ENCODE measurements around the gene IFI16.
"Not testable (repeated sequence)": the region's sequence is repeated elsewhere in the genome, so short reads cannot be mapped to it uniquely, and the experiment has no call there.

The IFI16 gene

DNA sequence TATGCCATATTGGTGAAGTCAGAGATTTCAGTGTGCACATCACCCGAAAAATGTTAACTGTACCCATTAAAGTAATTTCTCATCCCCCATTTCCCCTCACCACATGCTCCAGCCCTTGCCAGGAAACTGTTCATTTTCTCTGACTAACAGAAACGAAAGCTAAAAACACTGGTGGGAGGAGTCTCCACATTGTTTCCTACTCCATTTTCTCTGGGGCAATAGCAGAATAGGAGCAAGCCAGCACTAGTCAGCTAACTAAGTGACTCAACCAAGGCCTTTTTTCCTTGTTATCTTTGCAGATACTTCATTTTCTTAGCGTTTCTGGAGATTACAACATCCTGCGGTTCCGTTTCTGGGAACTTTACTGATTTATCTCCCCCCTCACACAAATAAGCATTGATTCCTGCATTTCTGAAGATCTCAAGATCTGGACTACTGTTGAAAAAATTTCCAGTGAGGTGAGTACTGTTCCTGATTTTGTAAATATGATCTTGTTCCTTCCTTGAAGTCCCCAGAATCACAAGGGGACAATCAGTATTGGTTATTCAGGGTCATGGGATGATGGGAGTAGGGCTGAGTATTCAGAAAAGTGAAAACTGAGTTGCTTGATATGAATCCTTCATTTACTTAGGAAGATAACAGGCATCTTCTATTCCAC lies at the start of gene IFI16:
IFI16 (plus strand) TSS at position 204 of the 658 bp plus-strand sequence. CDS start 4,774 bp downstream, outside the sequence.
- peak in 1 of 2 donors; percentile 64 for DNase-seq (ENCODE audit: extremely low read depth in 1 of 2, low read depth in 1 of 2)

DNA sequence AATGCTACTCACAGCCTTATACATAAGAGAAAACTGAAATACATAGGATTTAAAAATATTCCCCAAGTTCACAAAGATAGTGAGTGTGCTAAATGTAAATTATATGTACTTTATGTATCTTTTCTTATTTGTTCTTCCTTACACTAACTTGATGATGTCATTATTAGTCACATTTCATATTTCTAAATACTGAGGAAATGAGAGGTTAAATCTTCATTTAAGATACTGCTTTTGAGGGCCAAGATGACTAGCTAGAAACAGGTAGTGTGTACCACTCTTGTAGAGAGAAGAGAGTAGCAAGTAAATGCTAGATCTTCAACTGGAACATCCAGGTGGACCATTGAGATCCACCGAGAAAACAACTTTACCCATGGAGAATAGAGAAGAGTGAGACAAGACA lies 48.5 kb upstream of the IFI16 start:
- no peak for DNase-seq (ENCODE audit: extremely low read depth in 1 of 2, low read depth in 1 of 2)

DNA sequence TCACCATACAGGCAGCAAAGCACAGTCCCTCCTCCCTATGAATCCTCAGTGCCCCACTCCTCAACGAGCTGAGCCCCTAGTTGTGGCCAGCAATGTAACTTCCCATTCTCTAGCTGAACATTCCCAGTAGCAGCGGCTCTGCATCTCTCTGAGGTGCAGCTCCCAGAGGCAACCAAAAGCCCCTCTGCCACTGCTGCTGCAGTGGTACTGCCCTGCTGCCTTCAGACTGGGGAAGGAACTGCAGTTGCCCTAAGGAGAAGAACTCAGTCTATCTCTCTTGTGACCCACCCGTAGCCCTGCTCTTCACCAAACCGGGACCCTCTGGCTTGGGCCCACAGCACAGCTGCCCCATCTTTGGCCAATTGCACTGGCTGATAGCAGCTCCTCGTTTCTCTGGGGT lies 46.7 kb upstream of the IFI16 start:
- no peak for DNase-seq (ENCODE audit: extremely low read depth in 1 of 2, low read depth in 1 of 2)

DNA sequence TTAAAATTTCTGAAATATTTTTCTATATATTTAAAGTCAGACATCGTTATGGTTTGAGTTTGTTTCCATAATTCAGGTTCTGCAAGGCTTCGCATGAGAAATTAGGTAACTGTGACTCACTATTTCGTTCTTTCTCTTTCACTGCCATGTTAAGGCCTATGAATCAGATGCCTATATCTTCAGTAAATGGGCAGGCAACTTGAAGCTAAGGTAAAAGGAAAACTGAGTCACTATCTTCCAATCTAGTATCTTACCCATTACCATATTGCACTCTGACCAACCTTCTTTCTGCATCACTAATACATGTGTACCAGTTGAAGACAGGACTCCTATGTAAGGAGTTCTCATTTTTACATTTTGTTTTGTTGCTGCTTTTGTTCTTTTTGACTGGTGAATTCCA lies 40.5 kb upstream of the IFI16 start:
- no peak for DNase-seq (ENCODE audit: extremely low read depth in 1 of 2, low read depth in 1 of 2)

DNA sequence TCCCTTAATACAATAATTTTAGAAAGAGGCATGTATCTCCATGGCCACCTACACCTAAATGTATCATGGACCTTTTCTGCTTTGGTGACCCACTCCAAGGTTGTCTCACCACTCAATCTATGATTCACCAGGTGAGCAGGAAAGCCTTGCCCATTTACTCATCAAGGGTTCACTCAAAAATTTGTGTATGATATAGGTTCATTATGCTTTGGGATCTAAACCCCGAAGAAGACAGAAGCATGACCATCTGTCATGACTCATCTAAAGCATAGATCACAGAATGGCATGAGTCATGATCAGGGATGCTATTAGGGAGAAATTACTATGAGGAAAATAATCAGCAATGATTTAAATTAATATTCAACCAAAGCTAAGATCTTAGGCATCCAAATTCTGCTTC lies 39.9 kb upstream of the IFI16 start:
- DNase-seq (ENCODE audit: extremely low read depth in 1 of 2, low read depth in 1 of 2), result peak in 1 of 2 donors; percentile 13

DNA sequence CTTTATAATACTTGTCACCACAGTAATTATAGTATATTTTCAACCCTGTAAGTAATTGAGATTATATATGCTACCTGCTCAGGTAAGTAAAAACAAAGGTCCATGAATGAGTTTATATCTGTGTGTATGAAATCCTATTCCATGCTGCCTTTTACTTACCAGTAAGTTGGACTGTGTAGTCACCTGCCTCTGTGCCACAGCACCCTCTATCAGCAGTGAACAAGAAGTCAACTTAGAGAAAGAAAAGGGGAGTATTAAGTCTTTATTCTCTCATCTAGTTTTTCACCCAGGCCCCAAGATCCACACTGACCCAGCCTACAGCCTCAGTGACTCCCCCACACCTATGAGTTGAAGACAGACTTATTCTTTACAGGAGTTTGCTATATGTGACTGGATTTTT lies 36.9 kb upstream of the IFI16 start:
- DNase-seq (ENCODE audit: extremely low read depth in 1 of 2, low read depth in 1 of 2), result no peak

DNA sequence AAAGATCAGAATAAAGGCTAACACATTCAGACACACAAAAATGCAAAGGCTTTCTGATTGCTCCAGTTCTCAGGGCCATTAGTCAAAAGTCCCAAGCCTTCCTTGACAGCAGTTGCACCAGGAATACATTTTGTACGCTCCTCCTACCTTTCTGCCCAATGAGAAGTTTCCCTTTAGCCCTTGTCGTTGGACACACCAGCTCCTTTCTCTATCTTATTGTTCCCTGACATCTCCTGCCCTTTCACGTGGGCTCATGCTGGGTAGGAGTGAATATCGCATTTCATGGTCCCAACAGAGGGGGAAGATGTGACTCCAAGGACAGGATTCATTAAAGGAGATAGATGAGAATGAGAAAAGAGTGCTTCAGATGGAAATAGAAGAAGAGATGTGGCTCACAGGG lies 33.5 kb upstream of the IFI16 start:
- no peak for DNase-seq (ENCODE audit: extremely low read depth in 1 of 2, low read depth in 1 of 2)

DNA sequence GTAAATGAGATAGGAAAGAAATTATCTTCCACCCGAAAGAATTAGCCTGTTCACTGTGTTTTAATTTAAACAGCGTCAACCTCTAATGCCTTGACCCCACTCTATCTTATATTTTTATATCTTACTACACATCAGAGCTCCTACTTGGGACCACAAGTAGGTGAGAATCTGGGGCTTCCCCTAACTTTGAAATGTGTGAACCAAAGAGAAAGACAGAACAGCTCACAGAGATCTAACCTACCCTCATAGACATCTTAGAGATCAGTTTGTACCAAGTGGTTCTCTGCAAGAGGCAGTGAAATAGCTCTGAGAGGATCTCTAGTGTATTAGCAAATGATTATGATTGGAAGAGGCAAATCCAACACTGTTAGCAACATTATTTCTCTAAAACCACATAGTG lies 31.0 kb upstream of the IFI16 start:
- DNase-seq (ENCODE audit: extremely low read depth in 1 of 2, low read depth in 1 of 2), result no peak

DNA sequence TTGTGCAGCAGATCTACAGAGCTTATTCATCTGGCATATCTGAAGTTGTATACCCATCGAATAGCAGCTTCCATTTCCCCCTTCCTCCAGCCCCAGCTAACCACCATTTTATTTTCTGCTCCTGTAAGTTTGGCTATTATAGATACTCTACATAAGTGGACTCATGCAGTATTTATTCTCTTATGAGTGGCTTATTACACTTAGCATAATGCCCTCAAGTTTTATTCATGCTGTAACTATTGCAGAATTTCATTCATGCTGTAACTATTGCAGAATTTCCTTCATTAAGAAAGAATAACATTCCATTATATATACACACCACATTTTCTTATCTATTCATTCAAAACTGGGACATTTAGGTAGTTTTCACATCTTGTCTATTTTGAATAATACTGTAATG lies 30.5 kb upstream of the IFI16 start:
- DNase-seq (ENCODE audit: extremely low read depth in 1 of 2, low read depth in 1 of 2), result no peak

DNA sequence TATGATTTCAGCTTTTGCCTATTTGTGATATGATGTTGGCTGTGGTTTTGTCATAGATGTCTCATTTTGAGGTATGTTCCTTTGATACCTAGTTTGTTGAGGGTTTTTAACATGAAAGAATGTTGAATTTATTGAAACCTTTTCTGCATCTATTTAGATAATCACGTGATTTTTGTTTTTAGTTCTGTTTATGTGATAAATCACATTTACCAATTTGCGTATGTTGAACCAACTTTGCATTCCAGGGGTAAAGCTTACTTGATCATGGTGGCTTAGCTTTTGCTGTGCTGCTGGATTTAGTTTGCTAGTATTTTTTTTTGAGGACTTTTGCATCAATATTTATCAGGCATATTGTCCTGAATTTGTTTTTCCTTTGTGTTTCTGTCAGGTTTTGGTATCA lies 26.5 kb upstream of the IFI16 start:
- DNase-seq (ENCODE audit: extremely low read depth in 1 of 2, low read depth in 1 of 2), result no peak

DNA sequence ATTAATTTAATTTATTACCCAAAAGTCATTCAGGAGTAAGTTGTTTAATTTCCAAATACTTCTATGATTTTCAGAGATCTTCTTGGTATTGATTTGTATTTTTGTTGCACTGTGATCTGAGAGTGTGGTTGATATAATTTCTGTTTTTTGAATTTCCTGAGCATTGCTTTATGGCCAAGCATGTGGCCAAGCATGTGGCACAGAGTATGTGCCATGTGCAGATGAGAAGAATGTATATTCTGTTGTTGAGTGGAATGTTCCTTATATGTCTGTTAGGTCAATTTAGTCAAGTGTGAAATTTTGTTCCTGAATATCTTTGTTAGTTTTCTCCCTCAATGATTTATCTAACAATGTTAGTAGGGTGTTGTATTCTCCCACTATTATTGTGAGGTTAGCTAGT lies 25.3 kb upstream of the IFI16 start:
- no peak for DNase-seq (ENCODE audit: extremely low read depth in 1 of 2, low read depth in 1 of 2)

DNA sequence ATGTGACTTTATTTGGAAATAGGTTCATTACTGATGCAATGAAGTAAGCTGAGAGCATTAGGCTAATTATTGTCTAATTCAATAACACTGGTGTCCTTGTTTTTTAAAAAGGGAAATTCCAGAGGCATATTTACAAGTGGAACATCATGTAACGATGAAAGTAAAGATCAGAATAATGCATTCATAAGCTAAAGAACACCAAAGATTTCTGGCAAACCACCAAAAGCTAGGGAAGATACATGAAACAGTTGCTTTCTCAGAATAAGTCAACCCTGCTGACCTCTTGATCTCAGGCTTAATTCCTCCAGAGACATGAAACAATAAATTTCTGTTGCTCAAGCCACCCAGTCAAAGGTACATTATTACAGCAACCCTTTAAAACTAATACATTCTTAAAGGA lies 20.3 kb upstream of the IFI16 start:
- DNase-seq (ENCODE audit: extremely low read depth in 1 of 2, low read depth in 1 of 2), result no peak

DNA sequence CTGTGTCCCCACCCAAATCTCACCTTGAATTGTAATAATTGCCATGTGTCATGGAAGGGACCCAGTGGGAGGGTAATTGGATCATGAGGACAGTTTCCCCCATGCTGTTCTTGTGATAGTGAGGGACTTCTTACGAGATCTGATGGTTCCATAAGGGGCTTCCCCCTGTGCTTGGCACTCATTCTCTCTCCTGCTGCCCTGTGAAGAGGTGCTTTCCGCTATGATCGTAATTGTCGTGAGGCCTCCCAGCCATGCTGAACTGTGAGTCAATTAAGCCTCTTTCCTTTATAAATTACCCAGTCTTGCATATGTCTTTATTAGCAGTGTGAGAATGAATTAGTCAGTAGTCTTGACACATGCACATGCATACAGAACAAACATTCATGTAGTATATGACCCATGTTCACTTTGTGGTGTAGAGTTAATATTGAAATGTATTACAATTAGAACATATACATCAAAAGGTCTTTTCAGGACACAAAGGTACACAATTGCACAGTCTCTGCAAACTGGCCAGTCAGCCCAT lies 16.9 kb upstream of the IFI16 start:
- DNase-seq (ENCODE audit: extremely low read depth in 1 of 2, low read depth in 1 of 2), result no peak

DNA sequence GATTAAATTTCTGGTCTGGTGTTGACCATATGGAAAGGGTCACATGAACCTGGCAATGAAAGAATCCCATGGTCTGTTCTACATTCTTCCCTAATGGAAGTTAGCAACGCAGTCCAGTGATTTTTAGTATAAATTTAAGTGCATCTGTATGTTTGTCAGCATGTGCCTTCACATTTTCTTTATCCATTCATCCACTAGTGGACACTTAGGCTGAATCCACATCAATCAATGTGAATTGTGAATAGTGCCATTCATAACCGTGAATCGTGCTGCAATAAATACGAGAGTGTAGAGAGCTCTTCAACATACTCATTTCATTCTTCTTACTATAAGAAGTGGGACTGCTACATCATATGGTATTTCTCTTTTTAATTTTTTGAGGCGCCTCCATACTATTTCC lies 12.7 kb upstream of the IFI16 start:
- no peak for DNase-seq (ENCODE audit: extremely low read depth in 1 of 2, low read depth in 1 of 2)

DNA sequence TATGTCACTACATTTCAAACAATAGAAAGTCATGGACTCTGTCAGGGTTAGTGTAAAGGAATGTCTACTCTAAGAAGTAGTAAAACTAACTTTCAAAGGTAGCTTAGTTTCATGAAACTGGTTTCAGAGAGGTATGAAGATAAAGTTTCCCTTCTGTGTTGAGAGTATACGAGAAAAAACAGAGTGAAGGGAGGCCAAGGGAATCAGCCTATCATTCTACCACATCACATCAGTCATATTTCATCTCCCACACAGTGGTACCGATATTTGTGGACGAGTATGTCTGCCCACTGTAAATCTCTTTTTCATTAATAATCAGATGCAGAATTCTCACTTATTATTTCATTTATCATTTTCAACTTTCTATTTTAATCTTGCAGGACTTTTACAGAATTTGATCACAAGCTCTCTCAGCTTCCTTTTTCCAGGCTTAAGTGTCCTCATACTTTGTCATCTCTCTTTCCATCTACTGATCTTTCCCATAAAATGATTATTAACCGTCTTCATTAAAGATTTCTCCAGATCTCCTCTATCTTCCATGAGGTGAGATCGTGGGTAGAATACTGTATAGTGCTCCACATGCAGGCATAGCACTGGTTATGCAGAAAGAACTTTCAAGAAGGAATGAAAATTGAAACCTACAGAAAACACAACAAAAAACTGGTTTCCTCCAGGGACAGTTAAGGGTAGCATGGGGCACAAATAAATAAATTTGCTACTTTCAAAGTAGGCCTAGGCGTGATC lies 11.5 kb upstream of the IFI16 start:
- DNase-seq (ENCODE audit: extremely low read depth in 1 of 2, low read depth in 1 of 2), result no peak

DNA sequence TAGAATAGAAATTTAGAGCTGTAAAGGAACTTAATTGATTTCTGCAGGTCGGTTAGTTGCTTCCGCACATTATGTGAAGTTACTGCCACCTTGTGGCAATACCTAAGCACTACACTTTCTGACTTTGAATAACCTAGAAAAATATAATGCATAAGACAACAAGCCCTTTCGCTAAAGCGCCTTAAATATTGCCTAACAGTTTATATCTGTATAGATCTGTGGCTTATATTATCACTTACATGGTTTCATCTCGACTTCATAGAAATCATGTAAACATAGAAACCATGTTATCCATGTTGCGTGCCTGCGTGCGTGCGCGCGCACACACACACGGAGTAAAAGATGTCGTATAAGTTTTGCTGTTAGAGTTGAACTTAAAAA lies 10.9 kb upstream of the IFI16 start:
- no peak for DNase-seq (ENCODE audit: extremely low read depth in 1 of 2, low read depth in 1 of 2)

DNA sequence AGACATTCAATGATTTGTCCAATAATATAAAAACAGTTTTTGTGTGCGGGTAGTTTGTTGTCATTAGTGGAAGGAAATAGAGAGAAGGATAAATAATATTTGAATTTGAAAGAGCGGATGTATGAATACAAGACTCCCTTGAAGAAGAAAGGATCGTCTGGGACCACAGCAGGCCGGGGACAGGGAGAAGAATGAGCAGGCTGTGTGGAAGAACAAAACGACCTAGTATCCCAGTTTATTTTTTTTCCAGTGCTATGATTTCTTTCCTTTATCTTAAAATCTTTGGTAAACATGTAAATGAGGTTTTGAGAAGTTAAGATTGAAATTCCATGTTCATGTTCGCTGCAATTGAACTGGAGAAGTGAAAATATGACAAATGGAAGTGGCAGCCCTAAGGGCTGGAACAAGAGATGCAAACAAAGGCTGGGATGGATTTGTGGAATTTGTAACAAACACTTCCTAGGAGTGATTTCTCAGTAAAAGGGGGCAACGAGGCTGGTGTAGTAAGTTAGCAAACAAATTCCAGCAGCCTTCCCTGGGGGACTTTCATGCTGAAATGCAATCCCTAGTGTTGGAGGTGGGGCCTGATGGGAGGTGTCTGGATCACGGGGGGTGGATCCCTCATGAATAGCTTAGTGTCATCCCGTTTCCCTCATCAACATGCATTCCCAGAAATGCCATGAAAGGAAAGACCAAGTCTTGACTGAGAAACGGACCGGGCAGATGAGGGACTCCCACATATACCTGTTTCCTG lies 10.2 kb upstream of the IFI16 start:
- no peak for DNase-seq (ENCODE audit: extremely low read depth in 1 of 2, low read depth in 1 of 2)

DNA sequence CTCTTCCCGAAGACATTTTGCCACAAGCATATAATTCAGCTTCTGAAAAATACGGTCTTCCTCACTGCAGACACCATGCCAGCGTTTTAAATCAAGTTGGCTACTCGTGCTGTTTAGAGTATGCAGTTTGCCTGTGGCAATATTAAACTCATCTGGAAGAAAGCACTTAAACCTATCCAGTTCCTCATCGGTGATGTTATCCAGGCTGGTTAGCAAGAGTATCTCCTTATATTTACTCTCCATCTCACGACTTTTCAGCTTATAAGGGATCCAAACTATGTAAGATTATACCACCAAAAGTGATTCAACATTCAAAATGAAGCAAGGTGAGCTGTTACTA lies 9.7 kb upstream of the IFI16 start:
- no peak for DNase-seq (ENCODE audit: extremely low read depth in 1 of 2, low read depth in 1 of 2)

DNA sequence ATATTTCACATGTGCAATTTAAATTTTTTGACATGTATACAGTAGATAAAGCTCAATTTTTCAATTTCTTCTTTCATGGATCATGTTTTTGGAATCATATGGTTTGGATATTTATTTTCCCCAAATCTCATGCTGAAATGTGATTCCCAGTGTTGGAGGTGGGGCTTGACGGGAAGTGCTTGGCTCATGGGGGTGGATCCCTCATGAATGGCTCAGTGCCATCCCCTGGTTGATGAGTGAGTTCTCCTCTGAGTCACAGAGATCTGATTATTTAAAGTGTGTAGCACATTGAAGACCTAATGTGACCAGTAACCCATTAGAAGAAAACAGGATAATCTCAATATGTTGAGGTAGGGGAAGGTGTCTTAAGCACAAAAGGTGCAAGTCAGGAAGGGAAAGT lies 9.1 kb upstream of the IFI16 start:
- no peak for DNase-seq (ENCODE audit: extremely low read depth in 1 of 2, low read depth in 1 of 2)

DNA sequence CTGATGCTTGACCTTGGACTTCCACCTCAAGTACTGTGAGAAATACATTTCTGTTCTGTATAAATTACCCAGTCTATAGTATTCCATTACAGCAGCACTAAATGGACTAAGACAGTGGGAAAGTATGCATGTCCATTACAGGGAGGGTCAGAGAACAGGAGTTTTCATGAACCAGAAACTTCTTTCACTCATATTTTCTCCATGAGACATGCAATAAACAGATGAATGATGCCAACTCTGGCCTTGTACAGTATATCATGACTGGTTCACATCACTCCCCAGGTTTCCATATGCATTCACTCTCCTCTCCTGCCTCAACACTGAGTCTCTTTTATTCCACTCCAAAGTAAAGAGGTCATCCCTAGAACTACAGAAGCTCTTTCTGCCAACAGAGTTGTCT lies 4.5 kb upstream of the IFI16 start:
- no peak for DNase-seq (ENCODE audit: extremely low read depth in 1 of 2, low read depth in 1 of 2)

DNA sequence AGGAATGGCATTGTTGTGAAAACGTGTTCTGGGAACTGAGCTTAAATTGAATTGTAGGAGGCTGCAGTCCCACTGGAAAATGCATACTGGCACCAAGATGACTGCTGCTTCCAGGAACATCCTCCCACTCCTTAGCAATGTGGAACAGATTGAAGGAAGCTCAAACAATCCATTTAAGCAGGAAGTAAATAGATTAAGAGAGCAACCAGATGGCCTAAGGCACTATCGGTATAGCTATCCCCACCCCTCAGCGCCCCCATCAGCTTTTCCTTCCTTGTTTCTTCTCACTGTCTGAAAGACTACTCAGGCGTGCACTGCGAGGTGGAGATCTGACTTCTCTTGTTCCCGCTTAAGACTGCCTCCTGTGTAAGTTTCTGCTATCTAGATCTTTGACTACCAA lies 4.0 kb upstream of the IFI16 start:
- no peak for DNase-seq (ENCODE audit: extremely low read depth in 1 of 2, low read depth in 1 of 2)

DNA sequence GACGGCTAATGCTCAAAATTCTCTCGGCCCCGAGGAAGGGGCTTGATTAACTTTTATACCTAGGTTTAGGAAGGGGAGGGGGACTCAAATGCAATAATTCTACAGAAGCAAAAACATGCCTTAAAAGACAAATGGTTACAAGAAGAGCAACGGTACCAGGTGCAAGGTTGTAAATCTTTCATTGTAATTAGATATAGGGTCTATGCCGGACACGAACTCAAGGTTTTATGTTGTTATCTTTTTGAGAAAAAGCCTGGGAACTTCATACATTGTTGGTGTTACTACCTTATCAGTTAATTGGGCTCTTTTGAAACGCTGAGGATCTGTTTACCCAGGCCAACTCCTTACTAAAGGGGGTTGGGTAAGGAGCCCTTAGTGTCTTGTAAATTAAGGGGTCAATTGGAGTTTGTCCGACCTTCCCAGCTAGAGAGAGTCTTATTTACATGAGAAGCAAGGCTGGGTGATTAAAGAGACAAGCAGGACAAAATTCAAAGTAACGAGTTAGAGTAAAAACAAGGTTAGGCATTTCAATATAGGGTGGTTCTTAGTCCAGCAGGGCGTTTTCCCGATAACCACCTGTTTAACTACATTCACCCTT lies 3.4 kb upstream of the IFI16 start:
- DNase-seq (ENCODE audit: extremely low read depth in 1 of 2, low read depth in 1 of 2), result not testable (repeated sequence)
